HEK293T (cell line): ENCODE data around the gene TIE1.

Source experiments
- CTCF ChIA-PET: fragments of 350-600 bp; formaldehyde crosslinking; extraction: SDS; loops from one replicate; lab custom pipeline; 2021; ENCODE audit warnings: antibody characterized with exemption, inconsistent platforms; lab: Yijun Ruan, JAX
- POLR2A ChIA-PET: fragments of 350-600 bp; formaldehyde crosslinking; extraction: SDS; loops from one replicate; lab custom pipeline; 2020; ENCODE audit warnings: antibody characterized with exemption, inconsistent platforms; lab: Yijun Ruan, JAX
- DNase-seq: peaks from one replicate; pipeline ENCODE4 v3.0.0; 2012; ENCODE audit warnings: mixed read lengths; ENCODE audit errors: extremely low spot score
- ARNT ChIP-seq: fragments of 450-650 bp; IDR thresholded peaks from 2 replicates; pipeline ENCODE4 v1.6.1; 2017; ENCODE audit warnings: mild to moderate bottlenecking
- BHLHE40 ChIP-seq: fragments of 450-650 bp; IDR thresholded peaks from 2 replicates; pipeline ENCODE4 v1.6.1; 2016; ENCODE audit warnings: mild to moderate bottlenecking, moderate library complexity, borderline replicate concordance
- CTBP1 ChIP-seq: fragments of 450-650 bp; IDR thresholded peaks from 2 replicates; pipeline ENCODE4 v1.6.1; 2016; ENCODE audit warnings: borderline replicate concordance
- ELF4 ChIP-seq: fragments of 450-650 bp; IDR thresholded peaks from 2 replicates; pipeline ENCODE4 v1.6.1; 2017; ENCODE audit warnings: antibody characterized with exemption
- FOXA1 ChIP-seq: fragments of 450-650 bp; IDR thresholded peaks from 2 replicates; pipeline ENCODE4 v1.6.1; 2016; ENCODE audit warnings: mild to moderate bottlenecking
- FOXK2 ChIP-seq: fragments of 450-650 bp; IDR thresholded peaks from 2 replicates; pipeline ENCODE4 v1.6.1; 2016; ENCODE audit warnings: mild to moderate bottlenecking
- FOXM1 ChIP-seq: fragments of 450-650 bp; IDR thresholded peaks from 2 replicates; pipeline ENCODE4 v1.6.1; 2017; ENCODE audit warnings: mild to moderate bottlenecking, borderline replicate concordance
- HDGF ChIP-seq: fragments of 450-650 bp; IDR thresholded peaks from 2 replicates; pipeline ENCODE4 v1.6.1; 2017; ENCODE audit warnings: antibody characterized with exemption, borderline replicate concordance
- L3MBTL2 ChIP-seq: fragments of 450-650 bp; conservative IDR thresholded peaks from 2 replicates; pipeline ENCODE4 v1.6.1; 2016; ENCODE audit warnings: mild to moderate bottlenecking
- LEF1 ChIP-seq: fragments of 450-650 bp; IDR thresholded peaks from 2 replicates; pipeline ENCODE4 v1.6.1; 2017; ENCODE audit warnings: mild to moderate bottlenecking, borderline replicate concordance
- NFRKB ChIP-seq: fragments of 450-650 bp; IDR thresholded peaks from 2 replicates; pipeline ENCODE4 v1.6.1; 2016; ENCODE audit warnings: mild to moderate bottlenecking, moderate library complexity
- SP1 ChIP-seq: fragments of 450-650 bp; IDR thresholded peaks from 2 replicates; pipeline ENCODE4 v1.6.1; 2017
- SUZ12 ChIP-seq: fragments of 450-650 bp; IDR thresholded peaks from 2 replicates; pipeline ENCODE4 v1.6.1; 2016; ENCODE audit warnings: mild to moderate bottlenecking
- TARDBP ChIP-seq: fragments of 450-650 bp; IDR thresholded peaks from 2 replicates; pipeline ENCODE4 v1.6.1; 2016
- ZNF384 ChIP-seq: fragments of 450-650 bp; IDR thresholded peaks from 2 replicates; pipeline ENCODE4 v1.6.1; 2016
- TF ChIP-seq, protein P1 (sequence below): fragments of 450-650 bp; IDR thresholded peaks from 2 replicates; pipeline ENCODE4 v1.6.1; 2016

The TIE1 gene

GRCh38 chr1:43276673-43277072, 24.1 kb upstream of the TIE1 start:
- POLR2A ChIA-PET: no interaction called here
- TF ChIP-seq NFRKB (no peak), CTBP1 (no peak), ZNF384 (no peak), TARDBP (no peak), L3MBTL2 (no peak), HDGF (no peak), ELF4 (no peak), LEF1 (no peak), SUZ12 (no peak), SP1 (no peak)
- no peak for DNase-seq
- CTCF ChIA-PET: no interaction called here

DNA sequence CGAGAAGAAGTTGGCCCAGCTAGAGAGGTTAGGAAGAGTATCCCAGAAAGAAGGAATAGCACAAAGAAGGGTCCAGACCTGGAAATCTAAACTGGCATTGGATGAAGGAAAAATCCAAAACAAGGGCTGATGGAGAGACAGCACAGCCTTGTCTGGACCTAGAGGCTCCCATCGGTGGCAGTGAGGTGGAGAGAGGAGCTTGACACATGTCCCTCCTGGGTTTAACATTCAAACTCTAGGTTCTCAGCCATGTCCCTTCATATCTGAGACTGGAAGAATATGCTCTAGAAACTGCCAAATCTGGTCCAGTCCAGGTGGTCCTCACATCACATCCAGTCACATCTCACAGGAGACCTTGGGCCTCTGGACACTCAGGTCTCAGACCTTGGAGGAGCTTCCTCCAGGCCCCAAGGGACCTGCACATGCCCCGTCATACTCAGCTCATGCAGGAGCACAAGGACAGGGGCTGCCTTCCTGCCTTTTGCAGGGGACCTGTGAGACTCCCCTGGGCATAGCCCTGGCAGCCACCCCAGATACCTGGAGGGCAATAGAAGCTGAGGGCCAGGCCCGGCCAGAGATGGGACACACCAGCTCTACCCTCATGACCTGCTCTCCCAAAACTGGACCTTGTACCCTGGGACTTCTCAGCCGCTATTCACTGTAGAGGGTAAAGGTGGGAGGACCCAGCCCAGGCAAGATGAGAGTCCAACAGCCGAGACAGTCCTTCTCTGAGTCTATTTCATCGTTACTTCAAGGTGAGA, 23.5 kb upstream of the TIE1 start:
- CTCF ChIA-PET: no interaction called here
- TF ChIP-seq BHLHE40 (no peak), HDGF (no peak), ZNF384 (no peak), FOXM1 (no peak), CTBP1 (no peak), SP1 (no peak), ELF4 (no peak), ARNT (no peak), TARDBP (no peak), L3MBTL2 (no peak), FOXA1 (no peak), SUZ12 (no peak), LEF1 (no peak), NFRKB (no peak), FOXK2 (no peak)
- TF ChIP-seq, protein P1, sequence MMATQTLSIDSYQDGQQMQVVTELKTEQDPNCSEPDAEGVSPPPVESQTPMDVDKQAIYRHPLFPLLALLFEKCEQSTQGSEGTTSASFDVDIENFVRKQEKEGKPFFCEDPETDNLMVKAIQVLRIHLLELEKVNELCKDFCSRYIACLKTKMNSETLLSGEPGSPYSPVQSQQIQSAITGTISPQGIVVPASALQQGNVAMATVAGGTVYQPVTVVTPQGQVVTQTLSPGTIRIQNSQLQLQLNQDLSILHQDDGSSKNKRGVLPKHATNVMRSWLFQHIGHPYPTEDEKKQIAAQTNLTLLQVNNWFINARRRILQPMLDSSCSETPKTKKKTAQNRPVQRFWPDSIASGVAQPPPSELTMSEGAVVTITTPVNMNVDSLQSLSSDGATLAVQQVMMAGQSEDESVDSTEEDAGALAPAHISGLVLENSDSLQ: no peak
- DNase-seq: no peak

GRCh38 chr1:43279161-43279560, 21.6 kb upstream of the TIE1 start:
- TF ChIP-seq NFRKB (no peak), SP1 (no peak), TARDBP (no peak), SUZ12 (no peak), L3MBTL2 (no peak), CTBP1 (no peak), FOXA1 (no peak), FOXK2 (no peak), BHLHE40 (no peak), ARNT (no peak), ZNF384 (no peak), HDGF (no peak), LEF1 (no peak), ELF4 (no peak), FOXM1 (no peak)
- TF ChIP-seq, protein P1: no peak
- DNase-seq: no peak
- ChIA-PET POLR2A (no interaction called here), CTCF (no interaction called here)

More for the DNA sequence above, 23.5 kb upstream of the TIE1 start:
- POLR2A ChIA-PET: no interaction called here

DNA sequence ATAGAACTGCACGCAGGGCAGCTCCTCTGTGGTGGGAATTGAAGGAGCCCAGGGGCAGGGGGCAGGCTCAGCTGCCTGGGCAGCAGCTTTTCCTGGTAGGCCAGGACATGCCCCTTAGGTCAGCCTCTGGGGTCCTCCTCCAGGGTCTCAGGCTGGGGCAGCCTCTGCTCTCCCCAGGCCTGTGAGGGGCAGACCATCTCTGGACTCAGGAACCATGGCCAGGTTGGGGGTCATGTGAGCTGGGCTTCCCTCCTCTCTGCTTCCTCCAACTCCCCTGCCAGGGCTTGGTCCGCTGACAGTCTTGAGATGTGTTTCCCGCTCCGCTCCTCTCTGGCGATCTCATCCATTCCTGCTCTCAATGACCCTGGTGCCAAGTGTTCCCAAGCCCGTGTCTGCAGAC, 21.1 kb upstream of the TIE1 start:
- DNase-seq: no peak
- ChIA-PET POLR2A (no interaction called here), CTCF (no interaction called here)
- no peak for TF ChIP-seq BHLHE40
- no peak for TF ChIP-seq LEF1
- no peak for TF ChIP-seq ELF4
- TF ChIP-seq HDGF: no peak
- no peak for TF ChIP-seq FOXA1
- TF ChIP-seq FOXK2: no peak
- TF ChIP-seq SUZ12: no peak

- DNase-seq: no peak
- TF ChIP-seq LEF1 (no peak), FOXK2 (no peak), SP1 (no peak), ELF4 (no peak), SUZ12 (no peak), CTBP1 (no peak), HDGF (no peak), NFRKB (no peak), FOXM1 (no peak), BHLHE40 (no peak), TARDBP (no peak), ARNT (no peak), FOXA1 (no peak)
- TF ChIP-seq, protein P1: no peak
- CTCF ChIA-PET: no interaction called here
- POLR2A ChIA-PET: no interaction called here
These were observed 20.1 kb upstream of the TIE1 start for GRCh38 chr1:43280692-43281091.
